SK-N-SH (cell line): ENCODE measurements around the gene NAT9. TPM values are rescaled to one million over a fixed set of nuclear protein-coding genes. Genes with fewer than 3 reads are reported as not detected.

Source experiments
- CTCF ChIA-PET: fragments of 300-600, 350-600 bp; formaldehyde crosslinking; extraction: SDS; loops from one replicate; lab custom pipeline; 2021; lab: Yijun Ruan, JAX
- POLR2A ChIA-PET: fragments of 350-600 bp; sonication (Branson Sonifier 250); formaldehyde crosslinking; extraction: SDS; loops from one replicate; lab custom pipeline; 2020; ENCODE audit warnings: antibody characterized with exemption, inconsistent platforms; lab: Yijun Ruan, JAX
- DNase-seq: peaks from one replicate; pipeline ENCODE4 v3.0.0; 2012
- H2AFZ ChIP-seq: fragments of 200-600 bp; sonication (generic); 2 replicates; pipeline ENCODE4 v1.8.1; 2016; ENCODE audit warnings: antibody characterized with exemption, mild to moderate bottlenecking, low read depth
- H3F3A ChIP-seq: fragments of 200-600 bp; sonication (generic); replicated peaks from 2 replicates; pipeline ENCODE3; 2016; ENCODE audit warnings: antibody characterized with exemption, mild to moderate bottlenecking; ENCODE audit not compliant: insufficient read depth
- H3K27ac ChIP-seq, 2 experiments: fragments of 200-500 bp in 1 of 2; fragments of 200-600 bp in 1 of 2; sonication (Bioruptor generic) in 1 of 2; sonication (generic), shearing (Covaris generic) in 1 of 2; 2 replicates each; pipeline versions ENCODE4 v1.5.1 to v1.6.1; 2014 to 2016; ENCODE audit warnings: low read depth in 2 of 2, inconsistent platforms in 1 of 2, low read length in 1 of 2, mild to moderate bottlenecking in 1 of 2, mixed read lengths in 1 of 2
- H3K27me3 ChIP-seq: fragments of 200-600 bp; sonication (generic), shearing (Covaris generic); 2 replicates; pipeline ENCODE4 v1.6.1; 2016; ENCODE audit warnings: mixed run types; ENCODE audit not compliant: insufficient read depth
- H3K36me3 ChIP-seq, 2 experiments: fragments of 200-500 bp in 1 of 2; fragments of 200-600 bp in 1 of 2; sonication (Bioruptor generic) in 1 of 2; sonication (generic) in 1 of 2; replicated peaks in 1 of 2; 2 replicates each; pipeline versions ENCODE3 to v1.5.1; 2014 to 2016; ENCODE audit warnings: low read length in 1 of 2, mild to moderate bottlenecking in 1 of 2; ENCODE audit not compliant: insufficient read depth in 2 of 2, control insufficient read depth in 1 of 2
- H3K4me1 ChIP-seq, 2 experiments: fragments of 200-500 bp in 1 of 2; fragments of 200-600 bp in 1 of 2; sonication (Bioruptor generic) in 1 of 2; sonication (generic), shearing (Covaris generic) in 1 of 2; 2 replicates each; pipeline versions ENCODE4 v1.5.1 to v1.6.1; 2014 to 2016; ENCODE audit warnings: low read depth in 1 of 2, low read length in 1 of 2, mixed run types in 1 of 2; ENCODE audit not compliant: insufficient read depth in 2 of 2, control insufficient read depth in 1 of 2
- H3K4me2 ChIP-seq: fragments of 200-600 bp; sonication (generic), shearing (Covaris generic); 2 replicates; pipeline ENCODE4 v1.6.1; 2017; ENCODE audit warnings: mixed run types
- H3K4me3 ChIP-seq, 2 experiments: fragments of 200-500 bp in 1 of 2; fragments of 200-600 bp in 1 of 2; sonication (Bioruptor generic) in 1 of 2; sonication (generic), shearing (Covaris generic) in 1 of 2; 2 replicates each; pipeline versions ENCODE4 v1.5.1 to v1.8.1; 2014 to 2016; ENCODE audit warnings: low read depth in 2 of 2, inconsistent platforms in 1 of 2, low read length in 1 of 2, mild to moderate bottlenecking in 1 of 2, mixed read lengths in 1 of 2, moderate library complexity in 1 of 2
- H3K79me2 ChIP-seq: fragments of 200-600 bp; sonication (generic); 2 replicates; pipeline ENCODE4 v1.8.1; 2017; ENCODE audit warnings: mild to moderate bottlenecking; ENCODE audit not compliant: insufficient read depth
- H3K9ac ChIP-seq: fragments of 200-600 bp; sonication (generic); 2 replicates; pipeline ENCODE4 v1.6.1; 2017; ENCODE audit warnings: mixed run types
- H3K9me2 ChIP-seq: fragments of 200-600 bp; sonication (generic); 2 replicates; pipeline ENCODE4 v1.6.1; 2017; ENCODE audit warnings: mixed run types
- H3K9me3 ChIP-seq: fragments of 200-600 bp; sonication (generic); 2 replicates; pipeline ENCODE4 v1.6.1; 2017; ENCODE audit warnings: mixed run types, mild to moderate bottlenecking, moderate library complexity
- H4K20me1 ChIP-seq: fragments of 200-600 bp; sonication (generic); 2 replicates; pipeline ENCODE4 v1.6.1; 2017; ENCODE audit warnings: mild to moderate bottlenecking, mixed run types; ENCODE audit not compliant: insufficient read depth
- CHD2 ChIP-seq: fragments of 150-350 bp; IDR thresholded peaks from 2 replicates; pipeline ENCODE4 v1.6.1; 2018; ENCODE audit warnings: low read length; ENCODE audit not compliant: partially characterized antibody
- FOSL2 ChIP-seq: IDR thresholded peaks from 2 replicates; pipeline ENCODE4 v1.4.0; 2012; ENCODE audit warnings: low read depth, mild to moderate bottlenecking, moderate library complexity, borderline replicate concordance
- FOXJ3 ChIP-seq: sonication (generic); formaldehyde crosslinking; IDR thresholded peaks from 2 replicates; pipeline ENCODE4 v1.5.1; 2020; ENCODE audit warnings: mild to moderate bottlenecking, missing genetic modification reagents
- GATA2 ChIP-seq: sonication (generic); formaldehyde crosslinking; IDR thresholded peaks from 2 replicates; pipeline ENCODE4 v1.5.0; 2020; ENCODE audit warnings: mild to moderate bottlenecking, missing genetic modification reagents
- NRF1 ChIP-seq: IDR thresholded peaks from 2 replicates; pipeline ENCODE4 v1.6.1; 2012; ENCODE audit warnings: low read depth, mild to moderate bottlenecking, low read length
- PBX3 ChIP-seq: IDR thresholded peaks from 2 replicates; pipeline ENCODE4; 2012
- RAD21 ChIP-seq: IDR thresholded peaks from 2 replicates; pipeline ENCODE4 v1.6.1; 2012; ENCODE audit warnings: mild to moderate bottlenecking, low read length
- RCOR1 ChIP-seq: fragments of 150-350 bp; IDR thresholded peaks from 2 replicates; pipeline ENCODE4 v1.6.1; 2017; ENCODE audit warnings: antibody characterized with exemption, low read length
- SIN3A ChIP-seq: IDR thresholded peaks from 2 replicates; pipeline ENCODE4 v1.6.1; 2012; ENCODE audit warnings: low read depth, mild to moderate bottlenecking, low read length, moderate library complexity, borderline replicate concordance
- YY1 ChIP-seq: IDR thresholded peaks from 2 replicates; pipeline ENCODE4 v1.4.0; 2012; ENCODE audit warnings: low read depth, mild to moderate bottlenecking
- WGBS: methylation state at CpG from one replicate; pipeline ENCODE4 v1.1.6; 2017; ENCODE audit warnings: low lambda C conversion rate; 5-methylcytosine and 5-hydroxymethylcytosine counted together
- polyA plus RNA-seq, 3 experiments: library from polyadenylated mRNA; depleted of rRNA; stranded (reverse); fragments of >200 nt; gene quantifications; 2 replicates each; pipeline ENCODE4 v1.2.3, GENCODE V29; 2012
- TF ChIP-seq, protein P1 (sequence below): IDR thresholded peaks from 2 replicates; pipeline ENCODE4 v1.4.0; 2012; ENCODE audit warnings: low read depth, borderline replicate concordance
- TF ChIP-seq, protein P2 (sequence below): IDR thresholded peaks from 2 replicates; pipeline ENCODE4 v1.4.0; 2012; ENCODE audit warnings: low read depth
- TF ChIP-seq, protein P3 (sequence below): IDR thresholded peaks from 2 replicates; pipeline ENCODE4 v1.6.1; 2012; ENCODE audit warnings: mild to moderate bottlenecking, low read depth, low read length, moderate library complexity

Gene NAT9
- polyA plus RNA-seq, 1 of the 3 experiments (the other 2 are of a cell fraction) = 117 TPM

GRCh38 chr17:74822939-74823367, 46.8 kb upstream of the NAT9 start:
- ChIA-PET CTCF (interaction anchor here (1.1 to 98.1 kb wide), 6 partner anchors 10 to 37 kb away, joined by 3 to 3869 read pairs (median 8); partner anchors contain the start of genes FDXR and GRIN2C), POLR2A (no interaction called here)
- Histone ChIP-seq H3K79me2 (no peaks in the 10 kb centered on the region), H3K9me3 (no peaks in the 10 kb centered on the region), H3F3A (no peaks in the 10 kb centered on the region), H4K20me1 (no peaks in the 10 kb centered on the region), H3K36me3 (peaks cover 0 to 54% of the 10 kb centered on the region in 2 experiments), H3K9ac (no peak overlapping the region), H3K27me3 (no peaks in the 10 kb centered on the region), H3K4me3 (no peak overlapping the region), H3K9me2 (no peaks in the 10 kb centered on the region), H3K4me1 (no peaks in the 10 kb centered on the region; a peak in 1 of 4 replicates), H3K27ac (no peak overlapping the region), H3K4me2 (no peak overlapping the region), H2AFZ (no peak overlapping the region)
- no peak for DNase-seq
- WGBS = 89% methylated on average over 12 of the region's 12 CpGs
- TF ChIP-seq GATA2 (CRISPR knock-in tag) (no peak), PBX3 (no peak), YY1 (no peak), NRF1 (no peak), RCOR1 (no peak), FOXJ3 (CRISPR knock-in tag) (no peak), SIN3A (no peak)
- TF ChIP-seq, protein P1, sequence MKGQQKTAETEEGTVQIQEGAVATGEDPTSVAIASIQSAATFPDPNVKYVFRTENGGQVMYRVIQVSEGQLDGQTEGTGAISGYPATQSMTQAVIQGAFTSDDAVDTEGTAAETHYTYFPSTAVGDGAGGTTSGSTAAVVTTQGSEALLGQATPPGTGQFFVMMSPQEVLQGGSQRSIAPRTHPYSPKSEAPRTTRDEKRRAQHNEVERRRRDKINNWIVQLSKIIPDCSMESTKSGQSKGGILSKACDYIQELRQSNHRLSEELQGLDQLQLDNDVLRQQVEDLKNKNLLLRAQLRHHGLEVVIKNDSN = no peak
- TF ChIP-seq, protein P2, sequence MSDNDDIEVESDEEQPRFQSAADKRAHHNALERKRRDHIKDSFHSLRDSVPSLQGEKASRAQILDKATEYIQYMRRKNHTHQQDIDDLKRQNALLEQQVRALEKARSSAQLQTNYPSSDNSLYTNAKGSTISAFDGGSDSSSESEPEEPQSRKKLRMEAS = no peak

GRCh38 chr17:74822335-74822938, 46.3 kb upstream of the NAT9 start:
- POLR2A ChIA-PET = no interaction called here
- no peak for DNase-seq
- Histone ChIP-seq H3K27me3 (no peaks in the 10 kb centered on the region), H3K4me3 (no peak overlapping the region), H4K20me1 (no peaks in the 10 kb centered on the region), H3K79me2 (no peaks in the 10 kb centered on the region), H3K36me3 (peaks cover 0 to 59% of the 10 kb centered on the region in 2 experiments), H3K4me2 (no peak overlapping the region), H3K9ac (no peak overlapping the region), H3F3A (no peaks in the 10 kb centered on the region), H2AFZ (no peak overlapping the region), H3K9me2 (no peaks in the 10 kb centered on the region), H3K27ac (no peak overlapping the region), H3K9me3 (no peaks in the 10 kb centered on the region), H3K4me1 (no peaks in the 10 kb centered on the region; a peak in 1 of 4 replicates)
- 89% methylated on average over 15 of the region's 15 CpGs for WGBS
- CTCF ChIA-PET = interaction anchor here (0.7 to 98.1 kb wide), 8 partner anchors 9 to 365 kb away, joined by 3 to 3869 read pairs (median 8); partner anchors contain the start of genes FDXR and GRIN2C
- TF ChIP-seq, protein P3, sequence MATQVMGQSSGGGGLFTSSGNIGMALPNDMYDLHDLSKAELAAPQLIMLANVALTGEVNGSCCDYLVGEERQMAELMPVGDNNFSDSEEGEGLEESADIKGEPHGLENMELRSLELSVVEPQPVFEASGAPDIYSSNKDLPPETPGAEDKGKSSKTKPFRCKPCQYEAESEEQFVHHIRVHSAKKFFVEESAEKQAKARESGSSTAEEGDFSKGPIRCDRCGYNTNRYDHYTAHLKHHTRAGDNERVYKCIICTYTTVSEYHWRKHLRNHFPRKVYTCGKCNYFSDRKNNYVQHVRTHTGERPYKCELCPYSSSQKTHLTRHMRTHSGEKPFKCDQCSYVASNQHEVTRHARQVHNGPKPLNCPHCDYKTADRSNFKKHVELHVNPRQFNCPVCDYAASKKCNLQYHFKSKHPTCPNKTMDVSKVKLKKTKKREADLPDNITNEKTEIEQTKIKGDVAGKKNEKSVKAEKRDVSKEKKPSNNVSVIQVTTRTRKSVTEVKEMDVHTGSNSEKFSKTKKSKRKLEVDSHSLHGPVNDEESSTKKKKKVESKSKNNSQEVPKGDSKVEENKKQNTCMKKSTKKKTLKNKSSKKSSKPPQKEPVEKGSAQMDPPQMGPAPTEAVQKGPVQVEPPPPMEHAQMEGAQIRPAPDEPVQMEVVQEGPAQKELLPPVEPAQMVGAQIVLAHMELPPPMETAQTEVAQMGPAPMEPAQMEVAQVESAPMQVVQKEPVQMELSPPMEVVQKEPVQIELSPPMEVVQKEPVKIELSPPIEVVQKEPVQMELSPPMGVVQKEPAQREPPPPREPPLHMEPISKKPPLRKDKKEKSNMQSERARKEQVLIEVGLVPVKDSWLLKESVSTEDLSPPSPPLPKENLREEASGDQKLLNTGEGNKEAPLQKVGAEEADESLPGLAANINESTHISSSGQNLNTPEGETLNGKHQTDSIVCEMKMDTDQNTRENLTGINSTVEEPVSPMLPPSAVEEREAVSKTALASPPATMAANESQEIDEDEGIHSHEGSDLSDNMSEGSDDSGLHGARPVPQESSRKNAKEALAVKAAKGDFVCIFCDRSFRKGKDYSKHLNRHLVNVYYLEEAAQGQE = no peak
- no peak for TF ChIP-seq RAD21
- TF ChIP-seq, protein P1 = no peak
- TF ChIP-seq CHD2 = no peak
- TF ChIP-seq FOSL2 = no peak
